ENCODE measurements around the gene KIAA1217. TPM values are rescaled to one million over a fixed set of nuclear protein-coding genes. Genes with fewer than 3 reads are reported as not detected.

Gene KIAA1217
- total RNA-seq, 1 donor from 2014 or later: 161 TPM

GRCh38 chr10:24247841-24248240 lies 38.9 kb downstream of the KIAA1217 start:
- Mint-ChIP-seq H3K36me3 (peaks cover 15% of the 10 kb centered on the region), H3K27ac (peak overlapping the region; percentile 91), H3K9me3 (no peaks in the 10 kb centered on the region), H3K4me1 (peaks cover 62% of the 10 kb centered on the region), H3K4me3 (no peak overlapping the region), H3K27me3 (ENCODE audit: low read depth) (no peaks in the 10 kb centered on the region)
- DNase-seq (ENCODE audit: low spot score in 2 of 2, unreplicated experiment in 2 of 2): no peak
- TF ChIP-seq, protein P1, sequence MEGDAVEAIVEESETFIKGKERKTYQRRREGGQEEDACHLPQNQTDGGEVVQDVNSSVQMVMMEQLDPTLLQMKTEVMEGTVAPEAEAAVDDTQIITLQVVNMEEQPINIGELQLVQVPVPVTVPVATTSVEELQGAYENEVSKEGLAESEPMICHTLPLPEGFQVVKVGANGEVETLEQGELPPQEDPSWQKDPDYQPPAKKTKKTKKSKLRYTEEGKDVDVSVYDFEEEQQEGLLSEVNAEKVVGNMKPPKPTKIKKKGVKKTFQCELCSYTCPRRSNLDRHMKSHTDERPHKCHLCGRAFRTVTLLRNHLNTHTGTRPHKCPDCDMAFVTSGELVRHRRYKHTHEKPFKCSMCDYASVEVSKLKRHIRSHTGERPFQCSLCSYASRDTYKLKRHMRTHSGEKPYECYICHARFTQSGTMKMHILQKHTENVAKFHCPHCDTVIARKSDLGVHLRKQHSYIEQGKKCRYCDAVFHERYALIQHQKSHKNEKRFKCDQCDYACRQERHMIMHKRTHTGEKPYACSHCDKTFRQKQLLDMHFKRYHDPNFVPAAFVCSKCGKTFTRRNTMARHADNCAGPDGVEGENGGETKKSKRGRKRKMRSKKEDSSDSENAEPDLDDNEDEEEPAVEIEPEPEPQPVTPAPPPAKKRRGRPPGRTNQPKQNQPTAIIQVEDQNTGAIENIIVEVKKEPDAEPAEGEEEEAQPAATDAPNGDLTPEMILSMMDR (IDR thresholded peaks at IDR 0.05; ENCODE audit: unreplicated experiment): no peak

DNA sequence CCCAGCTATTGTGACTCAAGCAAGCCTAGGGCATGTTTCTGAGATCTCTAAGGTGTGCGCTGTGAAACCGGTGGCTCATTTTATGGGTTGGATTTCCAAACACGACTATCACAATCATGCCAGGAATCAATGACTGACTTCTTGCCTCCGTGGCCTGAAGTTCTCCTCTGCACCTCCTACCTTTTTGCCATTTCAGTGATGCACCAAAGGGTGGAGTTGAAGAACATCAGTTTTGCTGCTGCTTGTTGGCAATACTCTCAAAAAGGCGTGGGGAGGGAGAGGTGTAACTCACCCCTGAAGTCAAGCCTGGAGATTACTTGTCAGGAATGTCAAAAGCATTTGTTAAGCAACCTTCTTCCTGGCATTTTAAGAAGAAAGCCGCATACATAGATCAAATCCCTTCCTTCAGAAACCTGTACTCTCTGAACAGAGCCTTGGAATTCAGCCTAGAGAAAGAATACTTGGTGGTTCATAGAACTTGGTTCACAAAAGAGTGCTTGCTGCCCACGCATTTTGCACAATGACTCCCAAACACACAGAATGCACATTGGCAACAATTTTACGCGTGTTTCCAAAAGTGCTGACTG lies 41.0 kb downstream of the KIAA1217 start:
- TF ChIP-seq, protein P1 (IDR thresholded peaks at IDR 0.05; ENCODE audit: unreplicated experiment): no peak
- H3K27me3 Mint-ChIP-seq (ENCODE audit: low read depth): no peaks in the 10 kb centered on the region
- DNase-seq (ENCODE audit: low spot score in 2 of 2, unreplicated experiment in 2 of 2): no peak
- H3K4me1 Mint-ChIP-seq: peaks cover 71% of the 10 kb centered on the region
- no peak overlapping the region for H3K4me3 Mint-ChIP-seq
- peaks cover 17% of the 10 kb centered on the region for H3K36me3 Mint-ChIP-seq
- no peaks in the 10 kb centered on the region for H3K9me3 Mint-ChIP-seq
- peak overlapping the region; percentile 90 for H3K27ac Mint-ChIP-seq

DNA sequence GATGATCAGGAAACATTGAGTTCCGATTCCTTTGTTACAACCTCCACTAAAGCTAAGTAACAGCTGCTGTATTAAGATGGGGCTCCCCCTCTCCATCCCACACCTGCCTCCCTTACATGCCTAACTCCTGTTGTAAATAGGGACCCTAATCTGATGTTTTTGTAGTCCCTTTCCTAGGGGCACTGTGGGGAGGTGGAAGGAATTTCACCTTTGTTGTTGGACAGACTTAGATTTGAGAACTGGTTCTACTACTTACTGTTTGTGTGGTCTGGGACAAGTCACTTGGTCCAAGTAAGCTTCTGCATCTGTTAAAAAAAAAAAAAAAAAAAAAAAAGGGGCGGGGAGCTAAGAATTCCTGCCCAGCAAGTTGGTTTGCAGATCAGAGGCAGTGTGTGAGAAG lies 42.6 kb downstream of the KIAA1217 start:
- DNase-seq (ENCODE audit: low spot score in 2 of 2, unreplicated experiment in 2 of 2): no peak
- Mint-ChIP-seq H3K27ac (peak overlapping the region; percentile 93), H3K36me3 (peaks cover 3% of the 10 kb centered on the region), H3K9me3 (no peaks in the 10 kb centered on the region), H3K4me3 (peak overlapping the region; percentile 26), H3K27me3 (ENCODE audit: low read depth) (no peaks in the 10 kb centered on the region), H3K4me1 (peaks cover 75% of the 10 kb centered on the region)
- TF ChIP-seq, protein P1 (IDR thresholded peaks at IDR 0.05; ENCODE audit: unreplicated experiment): no peak

GRCh38 chr10:24254180-24254579 lies 45.2 kb downstream of the KIAA1217 start:
- peaks cover 9% of the 10 kb centered on the region for H3K36me3 Mint-ChIP-seq
- peak overlapping the region; percentile 33 for H3K27ac Mint-ChIP-seq
- TF ChIP-seq, protein P1 (IDR thresholded peaks at IDR 0.05; ENCODE audit: unreplicated experiment): no peak
- no peaks in the 10 kb centered on the region for H3K27me3 Mint-ChIP-seq (ENCODE audit: low read depth)
- DNase-seq (ENCODE audit: low spot score in 2 of 2, unreplicated experiment in 2 of 2): no peak
- peaks cover 71% of the 10 kb centered on the region for H3K4me1 Mint-ChIP-seq
- no peaks in the 10 kb centered on the region for H3K9me3 Mint-ChIP-seq
- H3K4me3 Mint-ChIP-seq: no peak overlapping the region

DNA sequence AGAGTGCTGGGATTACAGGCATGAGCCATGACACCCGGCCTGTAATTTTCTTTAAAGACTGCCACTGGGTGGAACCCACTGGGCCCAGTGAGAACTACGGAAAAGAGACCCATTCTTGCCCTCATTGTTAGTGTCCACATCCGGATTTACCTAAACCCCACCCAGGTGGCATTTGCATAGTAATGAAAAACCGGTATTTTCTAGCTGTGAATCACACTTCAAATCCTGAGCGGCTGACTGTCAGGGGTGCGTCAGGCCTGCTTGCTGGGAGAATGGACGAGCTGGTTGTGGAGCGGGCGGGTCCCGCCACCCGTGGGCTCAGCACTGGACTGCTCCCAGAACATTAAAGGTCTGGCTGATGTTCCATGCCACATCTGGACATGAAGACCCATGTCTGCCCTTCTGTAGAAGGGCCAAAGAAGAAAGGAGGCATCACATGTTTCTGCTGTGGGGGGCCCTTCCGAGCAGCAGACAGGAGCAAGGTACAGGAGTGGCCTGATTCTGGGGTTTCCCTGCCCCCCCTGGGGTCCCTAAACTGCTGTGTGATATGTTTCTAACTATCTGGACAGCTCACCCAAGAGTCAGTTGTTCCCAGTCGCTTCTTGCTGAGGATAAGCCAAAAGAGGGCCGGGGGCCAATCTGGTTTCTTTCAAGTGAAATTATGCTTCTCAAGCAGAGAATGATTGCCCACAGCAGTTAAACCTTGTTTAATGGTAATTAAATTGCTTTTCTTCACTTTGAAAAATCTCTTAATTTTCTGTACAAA lies 46.4 kb downstream of the KIAA1217 start:
- peaks cover 69% of the 10 kb centered on the region for H3K4me1 Mint-ChIP-seq
- TF ChIP-seq, protein P1 (IDR thresholded peaks at IDR 0.05; ENCODE audit: unreplicated experiment): no peak
- no peaks in the 10 kb centered on the region for H3K27me3 Mint-ChIP-seq (ENCODE audit: low read depth)
- no peaks in the 10 kb centered on the region for H3K9me3 Mint-ChIP-seq
- H3K4me3 Mint-ChIP-seq: peak overlapping the region; percentile 7
- peak overlapping the region; percentile 97 for H3K27ac Mint-ChIP-seq
- no peak for DNase-seq (ENCODE audit: low spot score in 2 of 2, unreplicated experiment in 2 of 2)
- peaks cover 14% of the 10 kb centered on the region for H3K36me3 Mint-ChIP-seq
